ENCODE measurements around the gene AGBL4. TPM values are rescaled to one million over a fixed set of nuclear protein-coding genes. Genes with fewer than 3 reads are reported as not detected.

The AGBL4 gene
- total and polyA plus RNA-seq, 2 of the 13 experiments (the other 11 are each of a cell fraction or from before 2014, with no cell fraction given): not detected

DNA sequence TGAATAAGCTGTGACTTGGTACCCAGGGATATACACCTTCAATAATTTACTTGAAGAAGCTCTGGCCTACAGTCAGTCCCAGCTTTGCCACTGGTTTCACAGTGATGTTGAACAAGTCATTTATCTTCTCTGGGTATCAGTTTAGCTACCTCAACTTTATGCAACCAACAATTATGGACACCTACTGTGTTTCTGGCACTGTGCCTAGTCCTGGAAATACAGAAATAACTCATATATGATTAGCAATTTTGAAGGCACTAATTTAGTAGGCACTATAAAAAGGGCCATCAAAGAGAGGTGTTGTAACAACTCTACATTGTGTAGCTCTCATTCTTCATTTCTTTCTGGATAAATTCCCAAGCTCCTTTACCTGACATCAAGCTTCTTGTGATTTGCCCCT lies 1463.2 kb downstream of the AGBL4 start:
- ChIA-PET CTCF (ENCODE audit: low intra/inter-chr PET ratio, low total read pairs) (no interaction called here), POLR2A (no interaction called here)
- H2AFZ ChIP-seq (ENCODE audit: low read length): no peak overlapping the region
- ATAC-seq: no peak
- no peak overlapping the region for H3K27ac ChIP-seq (ENCODE audit: extremely low read length, insufficient read depth, low read length)
- H3K79me2 ChIP-seq (ENCODE audit: insufficient read depth, low read length): no peaks in the 10 kb centered on the region
- H3K4me1 ChIP-seq (ENCODE audit: insufficient read depth, low read length): no peaks in the 10 kb centered on the region
- H4K20me1 ChIP-seq (ENCODE audit: insufficient read depth, low read length): no peaks in the 10 kb centered on the region
- no peaks in the 10 kb centered on the region for H3K36me3 ChIP-seq (replicated peaks in 1 of 2; ENCODE audit: control insufficient read depth in 1 of 2, insufficient read depth in 2 of 2, low read length in 2 of 2)
- no peak overlapping the region for H3K4me3 ChIP-seq (replicated peaks in 1 of 3; ENCODE audit: insufficient read depth in 1 of 3, low read depth in 2 of 3, low read length in 3 of 3)
- H3K4me2 ChIP-seq (ENCODE audit: low read depth, low read length): no peak overlapping the region
- no peak for FAIRE-seq
- DNase-seq (ENCODE audit: low spot score): no peak
- in situ Hi-C loops (cut with HindIII; ENCODE audit: extremely low pct_ligation_motif_present, low pct_unique_long_range_greater_than_20kb) (loop anchor here (25.0 kb wide), 1 partner anchor 1777 kb away; no protein-coding TSS in a partner anchor), intact Hi-C loops (cut with micrococcal nuclease; ENCODE audit: unreplicated experiment) (no loop called here)
- no peak overlapping the region for H3K9ac ChIP-seq (ENCODE audit: insufficient read depth, low read depth, low read length)
- H3K9me3 ChIP-seq (ENCODE audit: low read length): no peaks in the 10 kb centered on the region
- no peaks in the 10 kb centered on the region for H3K27me3 ChIP-seq (ENCODE audit: control insufficient read depth in 1 of 2, insufficient read depth in 2 of 2, low read length in 2 of 2)
- BruUV-seq (replicated peaks): no TSS peak
- TF ChIP-seq, protein P1, sequence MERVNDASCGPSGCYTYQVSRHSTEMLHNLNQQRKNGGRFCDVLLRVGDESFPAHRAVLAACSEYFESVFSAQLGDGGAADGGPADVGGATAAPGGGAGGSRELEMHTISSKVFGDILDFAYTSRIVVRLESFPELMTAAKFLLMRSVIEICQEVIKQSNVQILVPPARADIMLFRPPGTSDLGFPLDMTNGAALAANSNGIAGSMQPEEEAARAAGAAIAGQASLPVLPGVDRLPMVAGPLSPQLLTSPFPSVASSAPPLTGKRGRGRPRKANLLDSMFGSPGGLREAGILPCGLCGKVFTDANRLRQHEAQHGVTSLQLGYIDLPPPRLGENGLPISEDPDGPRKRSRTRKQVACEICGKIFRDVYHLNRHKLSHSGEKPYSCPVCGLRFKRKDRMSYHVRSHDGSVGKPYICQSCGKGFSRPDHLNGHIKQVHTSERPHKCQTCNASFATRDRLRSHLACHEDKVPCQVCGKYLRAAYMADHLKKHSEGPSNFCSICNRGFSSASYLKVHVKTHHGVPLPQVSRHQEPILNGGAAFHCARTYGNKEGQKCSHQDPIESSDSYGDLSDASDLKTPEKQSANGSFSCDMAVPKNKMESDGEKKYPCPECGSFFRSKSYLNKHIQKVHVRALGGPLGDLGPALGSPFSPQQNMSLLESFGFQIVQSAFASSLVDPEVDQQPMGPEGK (CRISPR knock-in tag; IDR thresholded peaks at IDR 0.05): no peak
- no peak for TF ChIP-seq SP1 (IDR thresholded peaks at IDR 0.05)
- no peak for TF ChIP-seq SP1 (CRISPR knock-in tag; IDR thresholded peaks at IDR 0.05)
- TF ChIP-seq GLI4 (CRISPR knock-in tag; IDR thresholded peaks at IDR 0.05; ENCODE audit: borderline replicate concordance): no peak
- TF ChIP-seq ZNF17 (CRISPR knock-in tag; IDR thresholded peaks at IDR 0.05): no peak
- TF ChIP-seq, protein P2, sequence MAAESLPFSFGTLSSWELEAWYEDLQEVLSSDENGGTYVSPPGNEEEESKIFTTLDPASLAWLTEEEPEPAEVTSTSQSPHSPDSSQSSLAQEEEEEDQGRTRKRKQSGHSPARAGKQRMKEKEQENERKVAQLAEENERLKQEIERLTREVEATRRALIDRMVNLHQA (CRISPR knock-in tag; IDR thresholded peaks at IDR 0.05): no peak
- TF ChIP-seq ISX (CRISPR knock-in tag; conservative IDR thresholded peaks at IDR 0.05): no peak
- TF ChIP-seq, protein P3, sequence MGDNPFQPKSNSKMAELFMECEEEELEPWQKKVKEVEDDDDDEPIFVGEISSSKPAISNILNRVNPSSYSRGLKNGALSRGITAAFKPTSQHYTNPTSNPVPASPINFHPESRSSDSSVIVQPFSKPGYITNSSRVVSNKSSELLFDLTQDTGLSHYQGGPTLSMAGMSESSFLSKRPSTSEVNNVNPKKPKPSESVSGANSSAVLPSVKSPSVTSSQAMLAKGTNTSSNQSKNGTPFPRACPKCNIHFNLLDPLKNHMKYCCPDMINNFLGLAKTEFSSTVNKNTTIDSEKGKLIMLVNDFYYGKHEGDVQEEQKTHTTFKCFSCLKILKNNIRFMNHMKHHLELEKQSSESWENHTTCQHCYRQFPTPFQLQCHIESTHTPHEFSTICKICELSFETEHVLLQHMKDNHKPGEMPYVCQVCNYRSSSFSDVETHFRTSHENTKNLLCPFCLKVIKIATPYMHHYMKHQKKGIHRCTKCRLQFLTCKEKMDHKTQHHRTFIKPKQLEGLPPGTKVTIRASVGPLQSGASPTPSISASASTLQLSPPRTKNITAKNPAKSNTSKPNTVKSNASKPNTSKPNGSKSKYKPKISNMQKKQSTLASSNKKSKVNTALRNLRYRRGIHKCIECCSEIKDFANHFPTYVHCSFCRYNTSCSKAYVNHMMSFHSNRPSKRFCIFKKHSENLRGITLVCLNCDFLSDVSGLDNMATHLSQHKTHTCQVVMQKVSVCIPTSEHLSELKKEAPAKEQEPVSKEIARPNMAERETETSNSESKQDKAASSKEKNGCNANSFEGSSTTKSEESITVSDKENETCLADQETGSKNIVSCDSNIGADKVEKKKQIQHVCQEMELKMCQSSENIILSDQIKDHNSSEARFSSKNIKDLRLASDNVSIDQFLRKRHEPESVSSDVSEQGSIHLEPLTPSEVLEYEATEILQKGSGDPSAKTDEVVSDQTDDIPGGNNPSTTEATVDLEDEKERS (CRISPR knock-in tag; IDR thresholded peaks at IDR 0.05): no peak
- no peak for TF ChIP-seq ELF3 (CRISPR knock-in tag; IDR thresholded peaks at IDR 0.05)
- TF ChIP-seq ZNF891 (CRISPR knock-in tag; IDR thresholded peaks at IDR 0.05): no peak
- TF ChIP-seq, protein P4, sequence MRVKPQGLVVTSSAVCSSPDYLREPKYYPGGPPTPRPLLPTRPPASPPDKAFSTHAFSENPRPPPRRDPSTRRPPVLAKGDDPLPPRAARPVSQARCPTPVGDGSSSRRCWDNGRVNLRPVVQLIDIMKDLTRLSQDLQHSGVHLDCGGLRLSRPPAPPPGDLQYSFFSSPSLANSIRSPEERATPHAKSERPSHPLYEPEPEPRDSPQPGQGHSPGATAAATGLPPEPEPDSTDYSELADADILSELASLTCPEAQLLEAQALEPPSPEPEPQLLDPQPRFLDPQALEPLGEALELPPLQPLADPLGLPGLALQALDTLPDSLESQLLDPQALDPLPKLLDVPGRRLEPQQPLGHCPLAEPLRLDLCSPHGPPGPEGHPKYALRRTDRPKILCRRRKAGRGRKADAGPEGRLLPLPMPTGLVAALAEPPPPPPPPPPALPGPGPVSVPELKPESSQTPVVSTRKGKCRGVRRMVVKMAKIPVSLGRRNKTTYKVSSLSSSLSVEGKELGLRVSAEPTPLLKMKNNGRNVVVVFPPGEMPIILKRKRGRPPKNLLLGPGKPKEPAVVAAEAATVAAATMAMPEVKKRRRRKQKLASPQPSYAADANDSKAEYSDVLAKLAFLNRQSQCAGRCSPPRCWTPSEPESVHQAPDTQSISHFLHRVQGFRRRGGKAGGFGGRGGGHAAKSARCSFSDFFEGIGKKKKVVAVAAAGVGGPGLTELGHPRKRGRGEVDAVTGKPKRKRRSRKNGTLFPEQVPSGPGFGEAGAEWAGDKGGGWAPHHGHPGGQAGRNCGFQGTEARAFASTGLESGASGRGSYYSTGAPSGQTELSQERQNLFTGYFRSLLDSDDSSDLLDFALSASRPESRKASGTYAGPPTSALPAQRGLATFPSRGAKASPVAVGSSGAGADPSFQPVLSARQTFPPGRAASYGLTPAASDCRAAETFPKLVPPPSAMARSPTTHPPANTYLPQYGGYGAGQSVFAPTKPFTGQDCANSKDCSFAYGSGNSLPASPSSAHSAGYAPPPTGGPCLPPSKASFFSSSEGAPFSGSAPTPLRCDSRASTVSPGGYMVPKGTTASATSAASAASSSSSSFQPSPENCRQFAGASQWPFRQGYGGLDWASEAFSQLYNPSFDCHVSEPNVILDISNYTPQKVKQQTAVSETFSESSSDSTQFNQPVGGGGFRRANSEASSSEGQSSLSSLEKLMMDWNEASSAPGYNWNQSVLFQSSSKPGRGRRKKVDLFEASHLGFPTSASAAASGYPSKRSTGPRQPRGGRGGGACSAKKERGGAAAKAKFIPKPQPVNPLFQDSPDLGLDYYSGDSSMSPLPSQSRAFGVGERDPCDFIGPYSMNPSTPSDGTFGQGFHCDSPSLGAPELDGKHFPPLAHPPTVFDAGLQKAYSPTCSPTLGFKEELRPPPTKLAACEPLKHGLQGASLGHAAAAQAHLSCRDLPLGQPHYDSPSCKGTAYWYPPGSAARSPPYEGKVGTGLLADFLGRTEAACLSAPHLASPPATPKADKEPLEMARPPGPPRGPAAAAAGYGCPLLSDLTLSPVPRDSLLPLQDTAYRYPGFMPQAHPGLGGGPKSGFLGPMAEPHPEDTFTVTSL (CRISPR knock-in tag; IDR thresholded peaks at IDR 0.05; ENCODE audit: borderline replicate concordance): no peak
- TF ChIP-seq ZNF224 (CRISPR knock-in tag; IDR thresholded peaks at IDR 0.05): no peak
- no peak for TF ChIP-seq XBP1 (CRISPR knock-in tag; IDR thresholded peaks at IDR 0.05)
- no peak for TF ChIP-seq PTBP1 (IDR thresholded peaks at IDR 0.05; ENCODE audit: low read depth, low read length, poor library complexity, severe bottlenecking)
- no peak for TF ChIP-seq NRL (CRISPR knock-in tag; IDR thresholded peaks at IDR 0.05; ENCODE audit: borderline replicate concordance)
- TF ChIP-seq ZNF570 (CRISPR knock-in tag; IDR thresholded peaks at IDR 0.05; ENCODE audit: borderline replicate concordance): no peak
